ENCODE measurements around the gene PI4K2A.

The PI4K2A gene

DNA sequence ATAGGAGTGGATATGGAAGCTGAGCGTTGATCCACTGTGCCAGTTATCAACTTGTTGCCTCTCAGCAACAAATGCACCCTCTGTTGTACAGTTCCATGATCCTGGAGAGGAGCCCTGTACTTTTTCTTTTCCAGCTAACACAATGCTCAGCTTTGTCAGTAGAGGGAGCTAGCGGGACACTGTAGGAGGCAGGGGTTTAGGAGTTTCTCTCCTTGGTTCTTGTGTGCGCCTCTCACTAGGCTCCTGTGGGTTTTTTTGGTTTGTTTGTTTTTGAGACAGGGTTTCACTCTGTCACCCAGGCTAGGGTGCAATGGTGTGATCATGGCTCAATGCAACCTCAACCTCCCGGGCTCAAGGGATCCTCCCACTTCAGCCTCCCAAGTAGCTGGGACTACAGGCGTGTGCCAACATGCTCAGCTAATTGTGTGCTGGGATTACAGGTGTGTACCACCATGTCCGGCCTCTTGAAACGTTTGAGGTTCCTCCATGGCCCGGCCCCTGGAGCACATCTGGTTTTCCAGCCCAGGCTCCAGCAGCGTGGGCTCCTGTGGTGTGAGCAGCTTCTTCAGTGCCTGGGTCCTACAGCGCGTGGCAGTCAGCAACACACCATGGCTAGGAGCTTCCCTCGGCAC is 61.1 kb downstream of the PI4K2A start:
- in situ Hi-C loops (cut with HindIII; ENCODE audit: low sequenced_read_pairs), result no loop called here

DNA sequence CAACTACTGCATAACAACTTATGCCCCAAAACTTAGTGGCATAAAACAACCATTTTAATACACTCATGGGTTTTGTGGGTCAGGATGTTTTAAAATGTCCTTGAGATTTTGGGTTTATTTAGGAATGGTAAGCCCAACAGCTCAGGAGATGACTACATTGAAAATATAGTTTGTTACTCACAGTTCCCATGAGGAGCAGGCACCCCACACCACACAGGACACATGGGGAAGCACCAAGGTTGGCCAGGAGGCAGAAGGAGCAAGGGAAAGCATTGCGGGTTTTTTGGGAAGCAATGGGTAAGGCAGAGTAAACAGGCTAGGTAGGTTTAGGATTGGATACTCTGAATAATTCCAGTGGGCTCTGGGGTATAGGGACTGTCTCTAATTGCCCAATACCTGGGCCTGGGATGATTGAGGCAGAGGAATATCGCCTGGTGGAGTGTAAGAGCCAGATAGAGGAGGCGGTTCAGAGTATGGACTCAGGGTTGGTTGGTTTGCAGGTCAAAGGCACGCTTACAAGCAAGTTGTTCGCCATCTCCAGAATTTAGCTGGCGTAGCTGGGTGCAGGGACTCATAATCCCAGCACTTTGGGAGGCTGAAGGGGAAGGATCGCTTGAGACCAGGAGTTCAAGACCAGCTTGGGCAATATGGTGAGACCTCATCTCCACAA is 63.1 kb downstream of the PI4K2A start:
- in situ Hi-C loops (cut with HindIII; ENCODE audit: low sequenced_read_pairs), result no loop called here

DNA sequence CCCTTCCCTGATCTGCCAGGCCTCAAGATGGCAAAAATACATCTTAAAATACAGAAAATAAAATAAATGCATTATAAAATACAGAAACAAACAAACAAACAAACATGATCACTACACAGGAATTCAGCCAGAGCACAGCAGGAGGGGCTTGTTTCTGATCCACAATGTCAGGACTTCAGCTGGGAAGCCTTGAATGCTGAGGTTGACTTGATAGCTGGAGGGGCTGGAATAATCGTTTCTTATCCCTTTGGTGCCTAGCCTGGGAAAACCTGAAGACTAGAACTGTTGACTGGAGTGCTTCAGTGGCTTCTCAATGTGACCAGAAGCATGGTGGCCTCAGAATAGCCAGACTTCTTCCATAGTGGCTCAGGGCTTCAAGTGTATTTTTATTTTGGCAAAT is 63.9 kb downstream of the PI4K2A start:
- in situ Hi-C loops (cut with HindIII; ENCODE audit: low sequenced_read_pairs), result no loop called here

DNA sequence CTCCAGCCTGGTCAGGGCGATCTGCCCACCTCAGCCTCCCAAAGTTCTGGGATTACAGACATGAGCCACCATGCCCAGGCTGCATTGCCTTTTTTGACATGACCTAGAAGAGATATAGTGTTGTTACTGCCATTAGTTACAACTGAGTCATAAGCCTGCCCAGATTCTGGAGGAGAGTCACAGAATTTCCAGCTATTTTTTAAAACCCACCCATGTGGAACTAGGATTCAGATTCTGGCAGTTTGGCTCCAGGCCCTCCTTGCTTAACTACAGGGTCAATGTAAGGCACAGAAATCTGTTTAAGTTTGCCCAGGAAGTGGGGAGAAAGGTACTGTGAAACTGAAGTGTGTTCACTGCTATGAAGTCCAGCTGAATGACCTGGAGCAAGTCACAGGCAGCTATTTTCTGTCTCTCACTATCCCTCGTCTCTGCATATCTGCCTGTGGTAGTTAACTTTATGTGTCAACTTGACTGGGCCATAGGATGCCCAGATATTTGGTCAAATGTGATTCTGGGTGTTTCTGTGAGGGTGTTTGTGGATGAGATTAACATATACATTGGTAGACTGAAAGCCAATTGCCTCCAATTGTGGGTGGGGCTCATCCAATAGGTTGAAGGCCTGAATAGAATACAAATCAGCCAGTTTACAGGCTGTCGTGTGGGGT is 64.7 kb downstream of the PI4K2A start:
- in situ Hi-C loops (cut with HindIII; ENCODE audit: low sequenced_read_pairs), result no loop called here

DNA sequence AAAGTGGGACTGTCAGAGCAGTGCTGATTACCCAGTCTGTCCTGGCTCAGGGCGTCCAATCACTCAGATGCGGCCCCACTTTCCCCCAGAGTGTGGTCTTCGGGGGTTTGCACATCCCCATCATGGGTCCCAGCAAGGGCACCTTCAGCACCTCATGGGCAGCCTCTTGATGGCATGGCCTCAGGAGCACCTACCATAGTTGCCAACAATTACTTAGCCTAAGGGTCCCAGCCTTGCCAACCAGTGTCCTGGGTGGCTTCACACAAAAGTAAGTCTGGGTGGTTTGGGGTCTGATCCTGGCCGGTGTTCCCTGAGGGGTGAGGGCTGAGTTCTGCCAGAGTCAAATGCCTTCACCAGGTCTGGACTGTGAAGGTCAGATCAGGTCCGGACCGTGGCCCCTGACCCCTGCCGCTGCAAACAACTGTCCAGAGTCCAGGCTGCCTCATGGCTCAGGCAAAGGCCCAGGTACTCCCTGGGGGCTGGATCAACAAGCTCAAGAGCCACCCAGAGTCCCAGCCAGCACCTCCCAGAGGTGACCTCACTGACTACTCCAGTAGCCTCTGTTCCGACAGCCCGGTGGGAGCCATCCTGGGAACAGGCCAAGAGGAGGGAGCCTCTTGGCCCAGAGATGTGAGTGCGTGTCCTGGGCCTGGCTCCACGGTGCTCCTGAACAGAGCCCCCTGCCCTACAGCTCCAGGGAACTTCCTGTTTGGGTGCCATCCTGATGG is 66.8 kb downstream of the PI4K2A start:
- in situ Hi-C loops (cut with HindIII; ENCODE audit: low sequenced_read_pairs), result no loop called here

DNA sequence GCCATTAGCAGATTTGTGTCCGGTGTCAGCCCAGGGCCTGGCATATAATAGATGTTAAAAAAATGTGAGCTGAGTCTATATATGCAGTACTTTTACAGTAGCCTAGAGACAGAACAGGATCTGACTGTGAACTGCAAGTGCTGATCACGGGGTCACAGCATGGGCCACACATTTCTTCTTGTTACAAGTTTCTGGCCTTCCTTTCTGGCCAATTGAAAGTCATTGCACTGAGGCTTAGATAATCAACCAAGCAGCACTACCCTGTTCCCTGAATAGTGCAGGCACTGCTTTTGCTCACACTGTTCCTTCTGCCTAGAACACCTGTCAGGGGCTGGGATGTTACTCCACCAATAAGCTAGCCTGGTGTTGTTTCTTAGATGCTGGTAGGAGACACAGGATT is 67.7 kb downstream of the PI4K2A start:
- in situ Hi-C loops (cut with HindIII; ENCODE audit: low sequenced_read_pairs), result no loop called here

DNA sequence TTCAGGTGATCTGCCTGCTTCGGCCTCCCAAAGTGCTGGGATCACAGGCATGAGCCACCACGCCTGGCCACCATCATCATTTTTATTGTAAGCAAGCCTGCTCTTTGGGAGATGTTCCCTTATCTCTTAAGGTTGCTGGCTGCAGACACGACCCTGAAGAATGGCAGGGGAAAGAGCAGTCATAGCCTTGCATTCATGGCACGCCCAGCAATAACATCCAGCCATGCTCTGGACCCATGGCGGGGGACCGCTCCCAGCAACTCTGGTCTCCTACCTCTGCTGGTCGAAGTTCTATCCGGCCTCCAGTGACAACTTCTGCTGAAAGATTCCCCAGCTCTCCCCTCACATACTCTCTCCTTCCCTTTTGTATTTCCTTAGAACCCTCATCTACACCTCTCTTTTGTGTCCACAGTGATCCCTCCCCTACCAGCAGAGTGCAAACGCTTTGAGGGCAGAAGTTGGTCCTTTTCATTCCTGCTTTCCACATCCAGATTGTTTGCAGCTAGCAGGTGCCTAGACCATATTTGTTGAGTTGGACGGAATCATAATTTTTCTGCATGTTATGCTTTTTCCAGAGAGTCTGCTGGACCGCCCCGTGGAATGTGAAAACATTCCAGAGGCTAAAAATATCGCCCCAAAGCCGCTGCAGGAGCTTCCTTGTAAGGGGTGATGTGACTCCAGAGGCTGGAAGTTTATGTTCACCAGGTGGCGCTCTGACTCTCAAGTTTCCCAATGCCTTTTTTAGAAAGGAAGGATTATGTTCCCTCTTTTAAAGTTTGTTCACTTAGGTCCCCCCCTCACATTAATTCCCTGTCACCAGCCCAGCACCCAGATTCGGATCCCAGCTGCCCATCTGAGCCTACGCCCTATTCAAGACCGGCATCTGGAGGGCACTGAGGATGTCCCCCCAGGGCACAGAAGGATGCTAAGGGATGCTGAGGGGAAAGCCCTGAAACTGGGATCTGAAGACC is 68.8 kb downstream of the PI4K2A start:
- in situ Hi-C loops (cut with HindIII; ENCODE audit: low sequenced_read_pairs), result no loop called here

- in situ Hi-C loops (cut with HindIII; ENCODE audit: low sequenced_read_pairs), result no loop called here
These were observed 71.4 kb downstream of the PI4K2A start for GRCh38 chr10:97711640-97712572.

- in situ Hi-C loops (cut with HindIII; ENCODE audit: low sequenced_read_pairs), result no loop called here
These were observed 72.9 kb downstream of the PI4K2A start, which contains the start of gene MARVELD1 for GRCh38 chr10:97713339-97713825. Gene MARVELD1 (plus strand): TSS chr10:97713730. CDS start chr10:97713877, 147 bp downstream.

- in situ Hi-C loops (cut with HindIII; ENCODE audit: low sequenced_read_pairs), result no loop called here
These were observed 73.4 kb downstream of the PI4K2A start for GRCh38 chr10:97713826-97714400.

- in situ Hi-C loops (cut with HindIII; ENCODE audit: low sequenced_read_pairs), result no loop called here
These were observed 74.2 kb downstream of the PI4K2A start for GRCh38 chr10:97714401-97715258.

- in situ Hi-C loops (cut with HindIII; ENCODE audit: low sequenced_read_pairs), result no loop called here
These were observed 74.9 kb downstream of the PI4K2A start for GRCh38 chr10:97715259-97715874.

GRCh38 chr10:97717627-97718026 is 77.2 kb downstream of the PI4K2A start:
- in situ Hi-C loops (cut with HindIII; ENCODE audit: low sequenced_read_pairs), result no loop called here

DNA sequence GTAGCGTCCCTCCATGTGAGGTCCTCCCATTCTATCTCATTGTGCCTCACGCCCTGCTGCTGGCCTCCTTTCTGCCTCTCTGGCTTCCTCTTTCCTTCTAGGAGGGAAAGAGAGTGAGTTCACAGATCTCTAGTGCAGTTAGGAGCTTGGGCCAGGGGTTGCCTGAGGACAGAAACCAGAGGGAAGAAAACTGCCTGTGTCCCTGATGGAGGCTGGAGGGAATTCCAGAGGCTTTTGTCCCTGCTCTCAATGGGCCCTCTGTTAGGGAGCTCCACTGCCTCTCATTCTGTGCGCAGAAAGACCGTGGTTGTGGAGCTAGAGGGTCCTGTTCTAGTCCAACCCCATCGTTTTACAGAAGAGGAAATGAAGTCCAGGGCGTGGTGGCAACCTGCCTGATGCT is 77.7 kb downstream of the PI4K2A start:
- in situ Hi-C loops (cut with HindIII; ENCODE audit: low sequenced_read_pairs), result no loop called here

- in situ Hi-C loops (cut with HindIII; ENCODE audit: low sequenced_read_pairs), result no loop called here
These were observed 78.2 kb downstream of the PI4K2A start for GRCh38 chr10:97718659-97719142.

GRCh38 chr10:97719602-97720001 is 79.1 kb downstream of the PI4K2A start:
- in situ Hi-C loops (cut with HindIII; ENCODE audit: low sequenced_read_pairs), result no loop called here
